ENCODE data around the gene SESN3.

SESN3 gene

DNA sequence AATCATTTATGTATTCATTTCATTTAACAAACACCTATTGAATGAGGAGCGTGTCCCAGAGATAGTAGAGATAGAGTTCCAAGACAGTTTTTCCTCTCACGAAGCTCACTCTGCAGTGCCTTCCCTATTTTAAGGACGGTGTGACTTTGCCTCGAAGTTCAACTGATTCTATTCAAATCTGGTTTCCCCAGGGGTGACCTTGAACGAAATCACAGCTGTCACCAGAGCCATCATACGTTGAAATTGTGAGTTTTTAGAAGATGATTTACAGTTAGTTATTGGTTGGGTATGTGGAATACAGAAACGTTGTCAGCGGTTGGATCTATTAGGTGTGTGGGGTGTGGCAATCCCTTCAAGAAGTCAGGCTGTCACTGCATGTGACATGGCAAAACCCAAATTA lies 33.9 kb upstream of the SESN3 start:
- Histone ChIP-seq H3K4me2 (no peak overlapping the region), H2AFZ (ENCODE audit: low read depth) (no peak overlapping the region), H3K9ac (no peak overlapping the region), H3K4me1 (ENCODE audit: low read depth, poor library complexity, severe bottlenecking) (no peaks in the 10 kb centered on the region), H3K79me2 (ENCODE audit: insufficient read depth, low read depth) (no peaks in the 10 kb centered on the region), H3K4me3 (IDR thresholded peaks at IDR 0.05; ENCODE audit: insufficient read depth, low read depth, low read length) (no peak overlapping the region), H4K20me1 (ENCODE audit: insufficient read depth) (no peaks in the 10 kb centered on the region), H3K27ac (no peak overlapping the region), H3K27me3 (ENCODE audit: insufficient read depth, low read depth) (no peaks in the 10 kb centered on the region), H3K36me3 (ENCODE audit: insufficient read depth) (no peaks in the 10 kb centered on the region)
- TF ChIP-seq, protein P1, sequence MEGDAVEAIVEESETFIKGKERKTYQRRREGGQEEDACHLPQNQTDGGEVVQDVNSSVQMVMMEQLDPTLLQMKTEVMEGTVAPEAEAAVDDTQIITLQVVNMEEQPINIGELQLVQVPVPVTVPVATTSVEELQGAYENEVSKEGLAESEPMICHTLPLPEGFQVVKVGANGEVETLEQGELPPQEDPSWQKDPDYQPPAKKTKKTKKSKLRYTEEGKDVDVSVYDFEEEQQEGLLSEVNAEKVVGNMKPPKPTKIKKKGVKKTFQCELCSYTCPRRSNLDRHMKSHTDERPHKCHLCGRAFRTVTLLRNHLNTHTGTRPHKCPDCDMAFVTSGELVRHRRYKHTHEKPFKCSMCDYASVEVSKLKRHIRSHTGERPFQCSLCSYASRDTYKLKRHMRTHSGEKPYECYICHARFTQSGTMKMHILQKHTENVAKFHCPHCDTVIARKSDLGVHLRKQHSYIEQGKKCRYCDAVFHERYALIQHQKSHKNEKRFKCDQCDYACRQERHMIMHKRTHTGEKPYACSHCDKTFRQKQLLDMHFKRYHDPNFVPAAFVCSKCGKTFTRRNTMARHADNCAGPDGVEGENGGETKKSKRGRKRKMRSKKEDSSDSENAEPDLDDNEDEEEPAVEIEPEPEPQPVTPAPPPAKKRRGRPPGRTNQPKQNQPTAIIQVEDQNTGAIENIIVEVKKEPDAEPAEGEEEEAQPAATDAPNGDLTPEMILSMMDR (conservative IDR thresholded peaks at IDR 0.05; ENCODE audit: low read depth, low read length), result no peak

DNA sequence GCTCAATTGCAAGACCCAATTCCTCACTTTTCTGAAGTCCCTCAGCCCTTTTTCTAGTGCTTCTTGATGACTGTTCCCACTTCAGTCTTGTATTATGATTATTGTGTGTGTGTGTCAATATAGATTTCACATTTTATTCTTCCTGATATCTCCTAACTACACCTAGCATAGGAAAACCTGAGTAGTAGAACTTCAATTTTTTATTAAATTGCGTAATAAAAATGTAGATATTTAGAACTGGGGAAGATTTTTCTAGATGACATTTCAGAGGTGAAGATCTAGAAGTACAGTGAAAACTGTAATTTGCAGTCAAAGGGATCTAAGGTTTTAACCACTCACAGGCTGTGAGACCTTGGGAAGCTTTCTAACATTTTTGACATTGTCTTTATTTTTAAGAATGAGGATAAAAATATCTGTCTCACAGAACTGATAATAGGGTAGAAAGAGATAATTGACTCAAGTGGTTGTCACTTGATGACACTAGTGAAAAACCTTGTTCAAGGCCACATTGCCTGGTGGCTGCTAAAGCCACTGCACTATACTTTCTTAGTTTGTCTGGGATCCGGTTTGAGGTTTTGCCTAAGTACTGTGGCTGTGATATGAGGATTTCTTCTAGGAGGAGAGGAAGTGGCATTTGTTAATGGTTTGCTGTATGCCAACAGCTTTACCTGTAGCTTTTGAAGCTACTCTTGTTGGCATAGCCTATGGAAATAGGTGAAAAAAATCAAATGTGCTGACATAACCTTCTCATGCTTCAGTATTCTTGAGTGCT lies 32.2 kb upstream of the SESN3 start:
- no peak overlapping the region for H3K27ac ChIP-seq
- H3K4me1 ChIP-seq (ENCODE audit: low read depth, poor library complexity, severe bottlenecking), result no peaks in the 10 kb centered on the region
- H3K9ac ChIP-seq, result no peak overlapping the region
- H3K36me3 ChIP-seq (ENCODE audit: insufficient read depth), result no peaks in the 10 kb centered on the region
- H4K20me1 ChIP-seq (ENCODE audit: insufficient read depth), result no peaks in the 10 kb centered on the region
- no peaks in the 10 kb centered on the region for H3K79me2 ChIP-seq (ENCODE audit: insufficient read depth, low read depth)
- H3K27me3 ChIP-seq (ENCODE audit: insufficient read depth, low read depth), result no peaks in the 10 kb centered on the region
- H2AFZ ChIP-seq (ENCODE audit: low read depth), result no peak overlapping the region
- TF ChIP-seq, protein P1 (conservative IDR thresholded peaks at IDR 0.05; ENCODE audit: low read depth, low read length), result no peak
- no peak overlapping the region for H3K4me2 ChIP-seq
- H3K4me3 ChIP-seq (IDR thresholded peaks at IDR 0.05; ENCODE audit: insufficient read depth, low read depth, low read length), result no peak overlapping the region

DNA sequence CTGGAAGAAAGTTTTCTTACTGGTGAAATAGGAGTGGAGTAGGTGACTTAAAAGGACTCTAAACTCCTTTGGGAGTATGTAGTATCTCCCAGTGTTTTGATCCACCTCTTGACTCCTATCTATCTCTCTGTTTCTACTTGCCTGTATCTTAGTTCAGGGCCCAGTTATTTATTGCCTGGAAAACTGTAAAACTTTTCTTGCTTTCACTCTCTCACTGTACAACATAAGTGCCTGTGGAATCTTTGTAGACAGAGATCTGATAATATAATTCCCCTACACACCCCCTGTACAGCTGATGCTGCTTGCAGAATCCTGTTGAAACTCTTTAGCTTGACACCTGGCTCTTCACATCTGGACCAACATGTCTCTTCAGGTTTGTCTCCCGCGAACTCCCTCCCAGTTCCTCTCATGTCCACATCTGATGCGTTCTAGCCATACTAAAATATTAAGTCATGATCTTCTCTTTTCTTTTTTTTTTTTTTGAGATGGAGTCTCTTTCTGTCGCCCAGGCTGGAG lies 26.5 kb upstream of the SESN3 start:
- TF ChIP-seq, protein P1 (conservative IDR thresholded peaks at IDR 0.05; ENCODE audit: low read depth, low read length), result no peak
- H3K9ac ChIP-seq, result no peak overlapping the region
- H3K4me1 ChIP-seq (ENCODE audit: low read depth, poor library complexity, severe bottlenecking), result no peaks in the 10 kb centered on the region
- no peak overlapping the region for H3K4me2 ChIP-seq
- no peak overlapping the region for H3K4me3 ChIP-seq (IDR thresholded peaks at IDR 0.05; ENCODE audit: insufficient read depth, low read depth, low read length)
- no peaks in the 10 kb centered on the region for H3K79me2 ChIP-seq (ENCODE audit: insufficient read depth, low read depth)
- H2AFZ ChIP-seq (ENCODE audit: low read depth), result no peak overlapping the region
- no peaks in the 10 kb centered on the region for H3K36me3 ChIP-seq (ENCODE audit: insufficient read depth)
- no peak overlapping the region for H3K27ac ChIP-seq
- H3K27me3 ChIP-seq (ENCODE audit: insufficient read depth, low read depth), result no peaks in the 10 kb centered on the region
- no peaks in the 10 kb centered on the region for H4K20me1 ChIP-seq (ENCODE audit: insufficient read depth)

DNA sequence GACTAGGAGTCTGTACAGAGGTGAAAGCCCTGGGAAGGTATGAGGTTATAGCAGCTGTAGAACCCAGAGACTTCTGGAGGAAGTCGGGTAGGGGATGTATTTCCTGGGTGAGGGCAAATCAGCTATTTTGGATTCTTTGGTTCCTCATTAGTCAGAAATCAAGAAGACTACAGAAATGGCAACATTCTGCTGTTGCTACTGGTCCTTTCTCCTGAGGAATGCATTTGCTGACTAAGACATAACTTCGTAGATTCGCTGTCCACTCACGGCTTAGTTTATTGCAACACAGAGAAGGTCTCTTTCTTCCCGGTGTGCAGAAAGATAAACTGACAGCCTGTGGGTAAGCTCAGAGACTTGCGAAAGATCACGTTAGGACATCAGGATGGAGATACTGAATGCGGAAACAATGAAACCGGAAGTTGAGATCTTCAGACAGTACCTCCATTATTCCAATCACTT lies 25.3 kb upstream of the SESN3 start:
- no peak overlapping the region for H3K4me2 ChIP-seq
- no peaks in the 10 kb centered on the region for H3K36me3 ChIP-seq (ENCODE audit: insufficient read depth)
- no peaks in the 10 kb centered on the region for H4K20me1 ChIP-seq (ENCODE audit: insufficient read depth)
- no peak overlapping the region for H3K27ac ChIP-seq
- H3K9ac ChIP-seq, result no peak overlapping the region
- TF ChIP-seq, protein P1 (conservative IDR thresholded peaks at IDR 0.05; ENCODE audit: low read depth, low read length), result no peak
- H3K4me3 ChIP-seq (IDR thresholded peaks at IDR 0.05; ENCODE audit: insufficient read depth, low read depth, low read length), result no peak overlapping the region
- H3K79me2 ChIP-seq (ENCODE audit: insufficient read depth, low read depth), result no peaks in the 10 kb centered on the region
- H3K27me3 ChIP-seq (ENCODE audit: insufficient read depth, low read depth), result no peaks in the 10 kb centered on the region
- H3K4me1 ChIP-seq (ENCODE audit: low read depth, poor library complexity, severe bottlenecking), result no peaks in the 10 kb centered on the region
- no peak overlapping the region for H2AFZ ChIP-seq (ENCODE audit: low read depth)

Data from KMS-11 (cell line).